ENCODE measurements around the gene NOX4. TPM values are rescaled to one million over a fixed set of nuclear protein-coding genes. Genes with fewer than 3 reads are reported as not detected.
"Not testable (repeated sequence)": the region's sequence is repeated elsewhere in the genome, so short reads cannot be mapped to it uniquely, and the experiment has no call there.

Gene NOX4
- total and polyA plus RNA-seq, 8 donors, result 0.28 to 2.8 (median 0.50) TPM; not detected in 3

- H3K27me3 ChIP-seq; H3K27ac ChIP-seq; H3K4me1 ChIP-seq; H3K36me3 ChIP-seq; H3K4me3 ChIP-seq; DNase-seq; intact Hi-C loops (cut with DNase I; ENCODE audit: low total_unique reads); H3K9me3 ChIP-seq: not testable (repeated sequence)
- 94 to 98% (median 95%) methylated on average over 6 to 7 of the region's 7 CpGs for WGBS, 5 donors
Measured at GRCh38 chr11:89295023-89295422, 196.2 kb downstream of the NOX4 start.

- peak overlapping the region in 1 of 4 donors; percentile 14 for H3K4me3 ChIP-seq
- H3K9me3 ChIP-seq, result no peaks in the 10 kb centered on the region
- no peak overlapping the region for H3K27ac ChIP-seq
- H3K4me1 ChIP-seq, result no peaks in the 10 kb centered on the region
- intact Hi-C loops (cut with DNase I; ENCODE audit: low total_unique reads), result no loop called here
- DNase-seq, result peak in 1 of 2 donors; percentile 12
- H3K36me3 ChIP-seq, result no peaks in the 10 kb centered on the region
- 20 to 27% (median 23%) methylated on average over 18 of the region's 18 CpGs for WGBS, 5 donors
- no peak for TF ChIP-seq POLR2A (IDR thresholded peaks at IDR 0.05)
- no peak for TF ChIP-seq CTCF (IDR thresholded peaks at IDR 0.05)
- TF ChIP-seq EP300 (IDR thresholded peaks at IDR 0.05), result no peak
- TF ChIP-seq POLR2AphosphoS5 (IDR thresholded peaks at IDR 0.05), result no peak
- no peaks in the 10 kb centered on the region for H3K27me3 ChIP-seq
Measured at GRCh38 chr11:89293965-89294679, 197.1 kb downstream of the NOX4 start.

- H3K4me3 ChIP-seq; intact Hi-C loops (cut with DNase I; ENCODE audit: low total_unique reads); H3K36me3 ChIP-seq; DNase-seq; H3K27ac ChIP-seq; H3K27me3 ChIP-seq; H3K9me3 ChIP-seq; H3K4me1 ChIP-seq: not testable (repeated sequence)
- 86 to 93% (median 88%) methylated on average over 3 of the region's 3 CpGs for whole genome bisulfite sequencing, 5 donors
Measured at GRCh38 chr11:89288004-89288403, 203.2 kb downstream of the NOX4 start.

- H3K9me3 ChIP-seq; H3K36me3 ChIP-seq; H3K27ac ChIP-seq; H3K27me3 ChIP-seq; DNase-seq; intact Hi-C loops (cut with DNase I; ENCODE audit: low total_unique reads); H3K4me3 ChIP-seq; H3K4me1 ChIP-seq: not testable (repeated sequence)
- 82 to 86% (median 84%) methylated on average over 1 of the region's 1 CpG for WGBS, 5 donors
Measured at GRCh38 chr11:89286601-89287000, 204.6 kb downstream of the NOX4 start.

- H3K36me3 ChIP-seq; H3K27ac ChIP-seq; H3K4me1 ChIP-seq; DNase-seq; H3K9me3 ChIP-seq; H3K27me3 ChIP-seq; intact Hi-C loops (cut with DNase I; ENCODE audit: low total_unique reads); H3K4me3 ChIP-seq: not testable (repeated sequence)
- WGBS, 5 donors, result 54 to 71% (median 66%) methylated on average over 3 of the region's 3 CpGs
Measured at GRCh38 chr11:89281032-89281677, 210.0 kb downstream of the NOX4 start.

- Histone ChIP-seq H3K36me3 (no peaks in the 10 kb centered on the region), H3K27me3 (no peaks in the 10 kb centered on the region), H3K4me1 (no peaks in the 10 kb centered on the region), H3K4me3 (no peak overlapping the region), H3K27ac (no peak overlapping the region), H3K9me3 (no peaks in the 10 kb centered on the region)
- TF ChIP-seq EP300 (IDR thresholded peaks at IDR 0.05) (no peak), POLR2AphosphoS5 (IDR thresholded peaks at IDR 0.05) (no peak), POLR2A (IDR thresholded peaks at IDR 0.05) (no peak), CTCF (IDR thresholded peaks at IDR 0.05) (no peak)
- intact Hi-C loops (cut with DNase I; ENCODE audit: low total_unique reads), result no loop called here
- WGBS, 5 donors, result 67 to 87% (median 69%) methylated on average over 1 of the region's 1 CpG
- DNase-seq, result no peak
Measured at GRCh38 chr11:89279176-89279575, 212.0 kb downstream of the NOX4 start.

All from stomach (tissue), 9 donors.